Measurements from ENCODE around the gene ASTL.
"Not testable (repeated sequence)": the region's sequence is repeated elsewhere in the genome, so short reads cannot be mapped to it uniquely, and the experiment has no call there.

Gene ASTL

GRCh38 chr2:96095116-96095636, 43.1 kb downstream of the ASTL start:
- no peak for DNase-seq

- no peak for DNase-seq
Measured at GRCh38 chr2:96093528-96093927, 44.8 kb downstream of the ASTL start.

- no peak for DNase-seq
Measured at GRCh38 chr2:96092951-96093350, 45.4 kb downstream of the ASTL start.

GRCh38 chr2:96092573-96092877, 45.8 kb downstream of the ASTL start:
- no peak for DNase-seq

- DNase-seq: no peak
Measured at GRCh38 chr2:96091711-96092572, 46.4 kb downstream of the ASTL start.

- DNase-seq: no peak
Measured at GRCh38 chr2:96091141-96091710, 47.1 kb downstream of the ASTL start.

GRCh38 chr2:96090196-96090926, 47.9 kb downstream of the ASTL start:
- DNase-seq: no peak

- no peak for DNase-seq
Measured at GRCh38 chr2:96089356-96090195, 48.7 kb downstream of the ASTL start.

GRCh38 chr2:96088340-96089335, 49.7 kb downstream of the ASTL start:
- DNase-seq: no peak

GRCh38 chr2:96087130-96087529, 51.2 kb downstream of the ASTL start:
- DNase-seq: no peak

- DNase-seq: no peak
Measured at GRCh38 chr2:96085541-96086355, 52.6 kb downstream of the ASTL start.

- DNase-seq: not testable (repeated sequence)
Measured at GRCh38 chr2:96084858-96085518, 53.3 kb downstream of the ASTL start.

- no peak for DNase-seq
Measured at GRCh38 chr2:96083989-96084857, 54.1 kb downstream of the ASTL start.

GRCh38 chr2:96083064-96083939, 55.0 kb downstream of the ASTL start:
- no peak for DNase-seq

GRCh38 chr2:96082211-96083063, 55.9 kb downstream of the ASTL start:
- no peak for DNase-seq

GRCh38 chr2:96081042-96081441, 57.3 kb downstream of the ASTL start:
- DNase-seq: no peak

- DNase-seq: no peak
Measured at GRCh38 chr2:96075199-96075771, 63.0 kb downstream of the ASTL start.

Data from activated CD4-positive, alpha-beta T cell treated with anti-CD3 and anti-CD28 coated beads, Interleukin-2, Interleukin-6, amounts not matched to agents 100 ng/mL and 50 ng/mL, durations not matched to agents 16 hours and 8 hours (primary cell).